ENCODE data around the gene NXPH1.

DNA sequence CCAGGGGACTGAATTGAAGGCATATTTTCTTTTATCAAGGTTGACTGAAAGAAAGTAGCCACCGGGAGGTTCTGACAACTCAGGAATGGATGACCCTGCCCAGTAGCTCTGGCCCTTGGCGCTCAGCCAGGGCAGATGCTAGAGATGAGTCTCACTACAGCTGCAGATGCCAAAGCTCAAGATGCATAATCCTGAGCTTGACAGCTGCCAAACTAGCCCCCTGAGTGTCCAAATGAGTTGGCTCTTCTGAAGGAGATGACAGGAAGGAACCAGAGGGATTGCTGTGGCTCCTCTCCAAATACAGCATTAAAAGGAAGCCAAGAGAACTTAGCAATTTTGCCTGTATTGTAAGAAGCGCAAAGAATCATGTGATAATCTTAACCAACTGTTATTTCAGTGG lies 78.4 kb downstream of the NXPH1 start:
- TF ChIP-seq, protein P1, sequence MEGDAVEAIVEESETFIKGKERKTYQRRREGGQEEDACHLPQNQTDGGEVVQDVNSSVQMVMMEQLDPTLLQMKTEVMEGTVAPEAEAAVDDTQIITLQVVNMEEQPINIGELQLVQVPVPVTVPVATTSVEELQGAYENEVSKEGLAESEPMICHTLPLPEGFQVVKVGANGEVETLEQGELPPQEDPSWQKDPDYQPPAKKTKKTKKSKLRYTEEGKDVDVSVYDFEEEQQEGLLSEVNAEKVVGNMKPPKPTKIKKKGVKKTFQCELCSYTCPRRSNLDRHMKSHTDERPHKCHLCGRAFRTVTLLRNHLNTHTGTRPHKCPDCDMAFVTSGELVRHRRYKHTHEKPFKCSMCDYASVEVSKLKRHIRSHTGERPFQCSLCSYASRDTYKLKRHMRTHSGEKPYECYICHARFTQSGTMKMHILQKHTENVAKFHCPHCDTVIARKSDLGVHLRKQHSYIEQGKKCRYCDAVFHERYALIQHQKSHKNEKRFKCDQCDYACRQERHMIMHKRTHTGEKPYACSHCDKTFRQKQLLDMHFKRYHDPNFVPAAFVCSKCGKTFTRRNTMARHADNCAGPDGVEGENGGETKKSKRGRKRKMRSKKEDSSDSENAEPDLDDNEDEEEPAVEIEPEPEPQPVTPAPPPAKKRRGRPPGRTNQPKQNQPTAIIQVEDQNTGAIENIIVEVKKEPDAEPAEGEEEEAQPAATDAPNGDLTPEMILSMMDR (IDR thresholded peaks at IDR 0.05) = no peak
- no peak for TF ChIP-seq POLR2AphosphoS5 (IDR thresholded peaks at IDR 0.05)
- TF ChIP-seq POLR2A (IDR thresholded peaks at IDR 0.05; ENCODE audit: low read depth) = no peak
